Activated T-helper 9 cell treated with anti-CD3 and anti-CD28 coated beads, Interleukin-2, amount 50 U/mL, for 16 hours (primary cell): ENCODE results near the gene NUDT15.
"Not testable (repeated sequence)": the region's sequence is repeated elsewhere in the genome, so short reads cannot be mapped to it uniquely, and the experiment has no call there.

Experiments used
- DNase-seq: peaks from one replicate; pipeline ENCODE4 v3.0.0-alpha.2; 2020; ENCODE audit warnings: low read depth

The NUDT15 gene

GRCh38 chr13:48037346-48038173, at the start of gene NUDT15:
Gene NUDT15 (plus strand): TSS chr13:48037726. CDS start chr13:48037747, 21 bp downstream.
- peak; percentile 94 for DNase-seq

GRCh38 chr13:47990427-47990826, 47.1 kb upstream of the NUDT15 start:
- no peak for DNase-seq

GRCh38 chr13:47990920-47991466, 46.5 kb upstream of the NUDT15 start:
- DNase-seq: no peak

- DNase-seq: no peak
Measured at GRCh38 chr13:47991859-47992258, 45.7 kb upstream of the NUDT15 start.

GRCh38 chr13:47997384-47997783, 40.1 kb upstream of the NUDT15 start:
- no peak for DNase-seq

- DNase-seq: no peak
Measured at GRCh38 chr13:47999973-48000372, 37.6 kb upstream of the NUDT15 start.

- DNase-seq: no peak
Measured at GRCh38 chr13:48000559-48001113, 36.9 kb upstream of the NUDT15 start.

- DNase-seq: peak; percentile 85
Measured at GRCh38 chr13:48001114-48001881, 36.2 kb upstream of the NUDT15 start, which contains the start of gene SUCLA2. Gene SUCLA2 (minus strand): TSS chr13:48001273. CDS start chr13:48001269, 4 bp downstream.

GRCh38 chr13:48001999-48002398, 35.5 kb upstream of the NUDT15 start:
- not testable (repeated sequence) for DNase-seq

- DNase-seq: no peak
Measured at GRCh38 chr13:48004201-48004600, 33.3 kb upstream of the NUDT15 start.

GRCh38 chr13:48006396-48006795, 31.1 kb upstream of the NUDT15 start:
- DNase-seq: no peak

- no peak for DNase-seq
Measured at GRCh38 chr13:48009284-48009683, 28.2 kb upstream of the NUDT15 start.

- DNase-seq: no peak
Measured at GRCh38 chr13:48010698-48011097, 26.8 kb upstream of the NUDT15 start.

GRCh38 chr13:48012668-48013067, 24.9 kb upstream of the NUDT15 start:
- DNase-seq: no peak

- no peak for DNase-seq
Measured at GRCh38 chr13:48014359-48014758, 23.2 kb upstream of the NUDT15 start.

- no peak for DNase-seq
Measured at GRCh38 chr13:48018637-48019036, 18.9 kb upstream of the NUDT15 start.

- DNase-seq: no peak
Measured at GRCh38 chr13:48019796-48020195, 17.7 kb upstream of the NUDT15 start.

- no peak for DNase-seq
Measured at GRCh38 chr13:48028066-48028465, 9.5 kb upstream of the NUDT15 start.

- DNase-seq: no peak
Measured at GRCh38 chr13:48029859-48030258, 7.7 kb upstream of the NUDT15 start.

- DNase-seq: no peak
Measured at GRCh38 chr13:48038761-48039160, 1.2 kb downstream of the NUDT15 start.

GRCh38 chr13:48040049-48040448, 2.5 kb downstream of the NUDT15 start:
- no peak for DNase-seq

GRCh38 chr13:48040896-48041295, 3.4 kb downstream of the NUDT15 start:
- DNase-seq: no peak
